ENCODE results near the gene EZH2.

EZH2 gene

DNA sequence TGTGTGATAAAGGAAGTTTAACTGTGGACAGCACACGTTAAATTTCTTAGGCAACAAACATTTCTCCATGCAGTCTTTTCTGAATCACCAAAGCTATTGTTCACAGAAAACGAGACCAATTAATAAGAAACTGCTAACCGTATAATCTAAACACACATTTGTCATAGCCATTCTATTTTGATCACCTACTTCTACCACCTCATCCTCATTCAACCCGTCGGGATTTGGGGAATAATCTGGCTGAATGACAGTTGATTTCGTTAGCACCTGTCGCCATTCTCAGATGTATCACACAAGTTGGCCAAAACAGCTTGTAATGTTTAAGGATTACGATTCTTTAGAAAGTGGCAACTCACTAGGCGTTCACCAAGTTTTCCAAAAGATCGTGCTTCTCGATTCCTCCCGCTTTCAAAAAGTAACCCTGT lies 1.2 kb downstream of the EZH2 start:
- H3K4me3 ChIP-seq (ENCODE audit: low read length in 2 of 2): peak overlapping the region; percentile 77 to 78
- no peaks in the 10 kb centered on the region for H3K36me3 ChIP-seq (ENCODE audit: control insufficient read depth in 2 of 2, insufficient read depth in 2 of 2, low read length in 2 of 2)
- H3K27ac ChIP-seq (ENCODE audit: low read depth in 2 of 2, low read length in 2 of 2): peak overlapping the region; percentile 21 to 33
- peaks cover 0 to 4% of the 10 kb centered on the region in 2 donors for H3K4me1 ChIP-seq (ENCODE audit: control insufficient read depth in 2 of 2, insufficient read depth in 2 of 2, low read length in 2 of 2)
- peak overlapping the region; percentile 61 to 79 for H3K9ac ChIP-seq (ENCODE audit: low read depth in 1 of 2, low read length in 2 of 2)
- H3K27me3 ChIP-seq (ENCODE audit: control insufficient read depth in 2 of 2, insufficient read depth in 2 of 2, low read length in 2 of 2): no peaks in the 10 kb centered on the region
- H3K9me3 ChIP-seq (ENCODE audit: control insufficient read depth in 2 of 2, low read length in 2 of 2): no peaks in the 10 kb centered on the region

DNA sequence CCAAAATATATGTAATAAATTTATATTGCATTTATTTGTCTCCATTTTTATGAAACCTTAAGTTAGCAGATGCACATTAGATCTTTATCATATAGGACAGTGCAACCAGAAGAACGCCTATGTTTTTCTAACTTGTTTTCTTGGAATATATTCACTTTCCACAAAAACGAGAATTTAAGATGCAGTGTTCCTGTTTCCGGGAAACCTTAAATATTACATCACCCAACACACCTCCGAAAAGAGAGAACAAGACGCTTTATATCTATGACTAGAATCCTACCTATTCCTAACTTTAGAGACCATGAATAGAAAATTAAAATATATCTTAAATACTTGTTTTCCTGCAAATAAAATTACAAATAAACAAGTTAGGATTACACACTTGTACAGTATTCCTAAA lies 1.9 kb downstream of the EZH2 start:
- peaks cover 0 to 4% of the 10 kb centered on the region in 2 donors for H3K4me1 ChIP-seq (ENCODE audit: control insufficient read depth in 2 of 2, insufficient read depth in 2 of 2, low read length in 2 of 2)
- peak overlapping the region in 1 of 2 donors; percentile 5 for H3K4me3 ChIP-seq (ENCODE audit: low read length in 2 of 2)
- no peak overlapping the region for H3K9ac ChIP-seq (ENCODE audit: low read depth in 1 of 2, low read length in 2 of 2)
- no peak overlapping the region for H3K27ac ChIP-seq (ENCODE audit: low read depth in 2 of 2, low read length in 2 of 2)
- H3K9me3 ChIP-seq (ENCODE audit: control insufficient read depth in 2 of 2, low read length in 2 of 2): no peaks in the 10 kb centered on the region
- no peaks in the 10 kb centered on the region for H3K27me3 ChIP-seq (ENCODE audit: control insufficient read depth in 2 of 2, insufficient read depth in 2 of 2, low read length in 2 of 2)
- no peaks in the 10 kb centered on the region for H3K36me3 ChIP-seq (ENCODE audit: control insufficient read depth in 2 of 2, insufficient read depth in 2 of 2, low read length in 2 of 2)

DNA sequence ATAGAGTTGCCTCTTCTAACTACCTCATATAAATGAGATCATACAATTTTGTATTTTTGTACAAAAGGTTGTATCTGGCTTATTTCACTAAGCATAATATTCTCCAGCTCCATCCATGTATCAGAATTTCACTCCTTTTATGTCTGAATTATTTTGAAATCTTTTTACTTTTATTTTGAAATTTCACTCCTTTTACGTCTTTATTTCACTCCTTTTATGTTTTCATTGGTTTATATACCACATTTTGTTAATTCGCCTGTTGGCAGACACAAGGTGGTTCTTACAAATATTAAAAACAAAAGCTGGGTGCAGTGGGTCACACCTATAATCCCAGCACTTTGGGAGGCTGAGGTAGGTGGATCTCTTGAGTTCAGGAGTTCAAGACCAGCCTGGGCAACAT lies 5.8 kb downstream of the EZH2 start:
- H3K27me3 ChIP-seq (ENCODE audit: control insufficient read depth in 2 of 2, insufficient read depth in 2 of 2, low read length in 2 of 2): no peaks in the 10 kb centered on the region
- H3K9me3 ChIP-seq (ENCODE audit: control insufficient read depth in 2 of 2, low read length in 2 of 2): no peaks in the 10 kb centered on the region

DNA sequence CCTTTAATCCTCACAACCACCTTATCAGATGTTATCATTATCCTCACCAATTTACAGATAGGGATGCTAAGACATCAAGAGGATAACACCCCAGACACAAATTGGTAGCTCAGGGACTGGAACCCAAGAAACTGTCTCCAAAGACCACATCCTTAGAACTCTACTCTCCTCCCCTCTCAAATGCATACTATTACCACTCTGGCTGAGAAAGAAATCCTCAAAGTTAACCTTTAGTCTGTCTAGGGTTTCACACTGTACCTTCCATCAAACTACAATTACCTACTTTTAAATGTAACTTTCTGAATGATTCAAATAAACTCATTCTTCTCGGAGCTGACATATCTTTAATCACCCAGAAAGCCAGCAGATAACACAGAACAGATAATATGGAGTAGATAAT lies 6.6 kb downstream of the EZH2 start:
- H3K4me3 ChIP-seq (ENCODE audit: low read length in 2 of 2): no peak overlapping the region
- no peaks in the 10 kb centered on the region for H3K27me3 ChIP-seq (ENCODE audit: control insufficient read depth in 2 of 2, insufficient read depth in 2 of 2, low read length in 2 of 2)
- no peaks in the 10 kb centered on the region for H3K36me3 ChIP-seq (ENCODE audit: control insufficient read depth in 2 of 2, insufficient read depth in 2 of 2, low read length in 2 of 2)
- no peaks in the 10 kb centered on the region for H3K9me3 ChIP-seq (ENCODE audit: control insufficient read depth in 2 of 2, low read length in 2 of 2)
- no peak overlapping the region for H3K27ac ChIP-seq (ENCODE audit: low read depth in 2 of 2, low read length in 2 of 2)
- H3K9ac ChIP-seq (ENCODE audit: low read depth in 1 of 2, low read length in 2 of 2): no peak overlapping the region
- H3K4me1 ChIP-seq (ENCODE audit: control insufficient read depth in 2 of 2, insufficient read depth in 2 of 2, low read length in 2 of 2): no peaks in the 10 kb centered on the region

More for the DNA sequence above, 5.8 kb downstream of the EZH2 start:
- Histone ChIP-seq H3K9ac (ENCODE audit: low read depth in 1 of 2, low read length in 2 of 2) (no peak overlapping the region), H3K27ac (ENCODE audit: low read depth in 2 of 2, low read length in 2 of 2) (no peak overlapping the region), H3K36me3 (ENCODE audit: control insufficient read depth in 2 of 2, insufficient read depth in 2 of 2, low read length in 2 of 2) (no peaks in the 10 kb centered on the region), H3K4me1 (ENCODE audit: control insufficient read depth in 2 of 2, insufficient read depth in 2 of 2, low read length in 2 of 2) (peaks cover 0 to 4% of the 10 kb centered on the region in 2 donors), H3K4me3 (ENCODE audit: low read length in 2 of 2) (no peak overlapping the region)

DNA sequence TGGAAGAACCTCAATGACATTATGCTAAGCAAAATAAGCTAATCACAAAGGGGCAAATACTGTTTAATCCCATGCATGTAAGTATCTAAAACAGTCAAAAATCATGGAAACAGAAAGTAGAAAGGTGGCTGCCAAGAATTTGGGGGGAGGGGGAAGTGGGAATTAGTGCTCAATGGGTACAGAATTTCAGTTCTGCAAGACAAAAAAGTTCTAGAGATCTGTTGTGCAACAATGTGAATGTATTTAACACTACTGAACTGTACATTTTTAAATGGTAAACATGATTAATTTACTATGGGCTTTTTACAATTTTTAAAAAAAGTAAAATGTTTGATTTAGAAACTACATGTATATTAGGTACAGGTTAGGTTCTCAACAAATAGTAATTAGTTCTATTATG lies 11.9 kb downstream of the EZH2 start:
- no peak overlapping the region for H3K9ac ChIP-seq (ENCODE audit: low read depth in 1 of 2, low read length in 2 of 2)
- no peaks in the 10 kb centered on the region for H3K9me3 ChIP-seq (ENCODE audit: control insufficient read depth in 2 of 2, low read length in 2 of 2)
- H3K27me3 ChIP-seq (ENCODE audit: control insufficient read depth in 2 of 2, insufficient read depth in 2 of 2, low read length in 2 of 2): no peaks in the 10 kb centered on the region
- no peak overlapping the region for H3K4me3 ChIP-seq (ENCODE audit: low read length in 2 of 2)
- no peaks in the 10 kb centered on the region for H3K4me1 ChIP-seq (ENCODE audit: control insufficient read depth in 2 of 2, insufficient read depth in 2 of 2, low read length in 2 of 2)
- H3K27ac ChIP-seq (ENCODE audit: low read depth in 2 of 2, low read length in 2 of 2): no peak overlapping the region
- no peaks in the 10 kb centered on the region for H3K36me3 ChIP-seq (ENCODE audit: control insufficient read depth in 2 of 2, insufficient read depth in 2 of 2, low read length in 2 of 2)

DNA sequence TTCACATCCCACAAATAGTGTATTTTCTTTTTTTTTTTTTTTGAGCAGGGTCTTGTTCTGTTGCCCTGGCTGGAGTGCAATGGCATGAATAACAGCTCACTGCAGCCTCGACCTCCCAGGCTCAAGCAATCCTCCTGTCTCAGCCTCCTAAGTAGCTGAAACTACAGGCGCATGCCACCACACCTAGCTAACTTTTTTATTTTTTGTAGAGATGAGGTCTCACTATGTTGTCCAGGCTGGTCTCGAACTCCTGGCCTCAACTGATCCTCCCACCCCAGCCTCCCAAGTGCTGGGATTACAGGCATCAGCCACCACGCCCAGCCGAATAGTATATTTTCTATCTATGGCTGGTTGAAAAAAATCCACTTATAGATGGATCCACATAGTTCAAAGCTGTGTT lies 12.5 kb downstream of the EZH2 start:
- Histone ChIP-seq H3K9me3 (ENCODE audit: control insufficient read depth in 2 of 2, low read length in 2 of 2) (no peaks in the 10 kb centered on the region), H3K4me3 (ENCODE audit: low read length in 2 of 2) (no peak overlapping the region), H3K27ac (ENCODE audit: low read depth in 2 of 2, low read length in 2 of 2) (no peak overlapping the region), H3K27me3 (ENCODE audit: control insufficient read depth in 2 of 2, insufficient read depth in 2 of 2, low read length in 2 of 2) (no peaks in the 10 kb centered on the region), H3K4me1 (ENCODE audit: control insufficient read depth in 2 of 2, insufficient read depth in 2 of 2, low read length in 2 of 2) (no peaks in the 10 kb centered on the region), H3K9ac (ENCODE audit: low read depth in 1 of 2, low read length in 2 of 2) (no peak overlapping the region), H3K36me3 (ENCODE audit: control insufficient read depth in 2 of 2, insufficient read depth in 2 of 2, low read length in 2 of 2) (no peaks in the 10 kb centered on the region)

DNA sequence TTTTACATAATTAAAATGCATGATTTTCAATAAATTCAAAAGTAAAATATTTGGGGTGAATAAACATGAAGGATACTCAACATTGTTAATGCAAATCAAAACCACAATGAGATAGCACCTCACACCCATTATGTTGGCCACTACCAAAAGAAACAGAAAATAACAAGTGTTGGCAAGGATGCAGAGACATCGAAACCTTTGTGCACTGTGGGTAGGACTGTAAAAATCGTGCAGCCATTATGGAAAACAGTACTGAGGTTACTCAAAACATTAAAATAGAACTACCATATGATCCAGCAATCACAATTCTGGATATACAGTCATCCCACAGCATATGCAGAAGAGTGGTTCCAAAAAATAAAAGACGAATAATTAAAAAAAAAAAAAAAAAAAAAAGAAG lies 13.1 kb downstream of the EZH2 start:
- Histone ChIP-seq H3K27me3 (ENCODE audit: control insufficient read depth in 2 of 2, insufficient read depth in 2 of 2, low read length in 2 of 2) (no peaks in the 10 kb centered on the region), H3K9ac (ENCODE audit: low read depth in 1 of 2, low read length in 2 of 2) (no peak overlapping the region), H3K4me1 (ENCODE audit: control insufficient read depth in 2 of 2, insufficient read depth in 2 of 2, low read length in 2 of 2) (no peaks in the 10 kb centered on the region), H3K9me3 (ENCODE audit: control insufficient read depth in 2 of 2, low read length in 2 of 2) (no peaks in the 10 kb centered on the region), H3K4me3 (ENCODE audit: low read length in 2 of 2) (no peak overlapping the region), H3K36me3 (ENCODE audit: control insufficient read depth in 2 of 2, insufficient read depth in 2 of 2, low read length in 2 of 2) (no peaks in the 10 kb centered on the region), H3K27ac (ENCODE audit: low read depth in 2 of 2, low read length in 2 of 2) (no peak overlapping the region)

DNA sequence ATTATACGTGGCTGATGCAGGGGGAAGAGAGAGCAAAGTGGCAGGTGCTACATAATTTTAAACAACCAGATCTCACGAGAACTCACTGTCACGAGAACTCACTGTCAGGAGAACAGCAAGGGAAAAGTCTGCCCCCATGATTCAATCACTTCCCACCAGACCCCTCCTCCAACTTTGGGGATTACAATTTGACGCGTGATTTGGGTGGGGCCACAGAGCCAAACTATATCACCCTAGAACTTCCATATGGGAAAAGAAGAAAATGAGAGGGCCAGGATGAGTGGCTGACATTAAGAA lies 15.8 kb downstream of the EZH2 start:
- no peaks in the 10 kb centered on the region for H3K27me3 ChIP-seq (ENCODE audit: control insufficient read depth in 2 of 2, insufficient read depth in 2 of 2, low read length in 2 of 2)

DNA sequence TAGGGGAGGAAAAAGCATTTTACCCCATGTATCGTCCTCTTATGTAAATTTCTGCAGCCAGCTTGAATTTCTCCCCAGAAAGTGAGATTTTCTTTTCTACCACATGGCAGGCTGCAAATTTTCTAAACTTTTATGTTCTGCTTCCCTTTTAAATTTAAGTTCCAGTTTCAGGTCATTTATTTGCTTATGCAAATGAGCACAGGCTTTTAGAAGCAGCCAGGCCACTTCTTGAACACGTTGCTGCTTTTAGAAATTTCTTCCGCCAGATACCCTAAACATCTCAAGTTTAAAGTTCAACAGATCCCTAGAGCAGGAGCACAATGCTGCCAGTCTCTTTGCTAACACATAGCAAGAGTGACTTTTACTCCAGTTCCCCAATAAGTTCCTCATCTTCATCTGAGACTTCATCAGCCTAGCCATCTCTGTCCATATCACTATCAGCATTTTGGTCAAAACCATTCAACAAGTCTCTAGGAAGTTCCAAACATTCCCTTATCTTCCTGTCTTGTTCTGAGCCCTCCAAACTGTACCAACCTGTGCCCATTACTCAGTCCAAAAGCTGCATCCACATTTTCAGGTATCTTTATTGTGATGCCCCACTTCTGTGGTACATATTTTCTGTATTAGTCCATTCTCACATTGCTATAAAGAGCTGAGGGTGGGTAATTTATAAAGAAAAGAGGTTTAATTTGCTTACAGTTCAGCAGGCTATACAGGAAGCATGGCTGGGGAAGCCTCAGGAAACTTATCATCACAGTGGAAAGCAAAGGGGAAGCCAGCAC lies 16.3 kb downstream of the EZH2 start:
- H3K27me3 ChIP-seq (ENCODE audit: control insufficient read depth in 2 of 2, insufficient read depth in 2 of 2, low read length in 2 of 2): no peaks in the 10 kb centered on the region
- no peak overlapping the region for H3K4me3 ChIP-seq (ENCODE audit: low read length in 2 of 2)
- H3K9ac ChIP-seq (ENCODE audit: low read depth in 1 of 2, low read length in 2 of 2): no peak overlapping the region
- H3K9me3 ChIP-seq (ENCODE audit: control insufficient read depth in 2 of 2, low read length in 2 of 2): no peaks in the 10 kb centered on the region
- no peak overlapping the region for H3K27ac ChIP-seq (ENCODE audit: low read depth in 2 of 2, low read length in 2 of 2)
- H3K36me3 ChIP-seq (ENCODE audit: control insufficient read depth in 2 of 2, insufficient read depth in 2 of 2, low read length in 2 of 2): no peaks in the 10 kb centered on the region
- H3K4me1 ChIP-seq (ENCODE audit: control insufficient read depth in 2 of 2, insufficient read depth in 2 of 2, low read length in 2 of 2): no peaks in the 10 kb centered on the region

More for the DNA sequence above, 15.8 kb downstream of the EZH2 start:
- Histone ChIP-seq H3K4me3 (ENCODE audit: low read length in 2 of 2) (no peak overlapping the region), H3K36me3 (ENCODE audit: control insufficient read depth in 2 of 2, insufficient read depth in 2 of 2, low read length in 2 of 2) (no peaks in the 10 kb centered on the region), H3K4me1 (ENCODE audit: control insufficient read depth in 2 of 2, insufficient read depth in 2 of 2, low read length in 2 of 2) (no peaks in the 10 kb centered on the region), H3K9ac (ENCODE audit: low read depth in 1 of 2, low read length in 2 of 2) (no peak overlapping the region), H3K9me3 (ENCODE audit: control insufficient read depth in 2 of 2, low read length in 2 of 2) (no peaks in the 10 kb centered on the region), H3K27ac (ENCODE audit: low read depth in 2 of 2, low read length in 2 of 2) (no peak overlapping the region)

DNA sequence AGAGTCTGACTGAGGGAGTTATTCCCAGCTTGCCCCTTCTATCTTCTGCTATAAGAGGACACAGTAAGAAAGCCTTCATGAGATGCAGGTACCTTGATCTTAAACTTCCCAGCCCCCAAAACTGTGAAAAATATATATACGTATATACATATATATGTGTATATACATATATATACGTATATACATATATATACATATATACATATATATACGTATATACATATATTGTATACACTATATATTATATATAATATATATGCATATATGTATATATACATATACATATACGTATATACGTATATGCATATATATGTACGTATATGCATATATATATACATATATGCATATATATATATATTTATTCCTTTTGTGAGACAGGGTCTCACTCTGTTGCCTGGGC lies 17.7 kb downstream of the EZH2 start:
- H3K4me1 ChIP-seq (ENCODE audit: control insufficient read depth in 2 of 2, insufficient read depth in 2 of 2, low read length in 2 of 2): no peaks in the 10 kb centered on the region

More for the DNA sequence above, 17.7 kb downstream of the EZH2 start:
- no peak overlapping the region for H3K4me3 ChIP-seq (ENCODE audit: low read length in 2 of 2)
- no peak overlapping the region for H3K9ac ChIP-seq (ENCODE audit: low read depth in 1 of 2, low read length in 2 of 2)
- no peaks in the 10 kb centered on the region for H3K27me3 ChIP-seq (ENCODE audit: control insufficient read depth in 2 of 2, insufficient read depth in 2 of 2, low read length in 2 of 2)
- no peaks in the 10 kb centered on the region for H3K36me3 ChIP-seq (ENCODE audit: control insufficient read depth in 2 of 2, insufficient read depth in 2 of 2, low read length in 2 of 2)
- no peak overlapping the region for H3K27ac ChIP-seq (ENCODE audit: low read depth in 2 of 2, low read length in 2 of 2)
- no peaks in the 10 kb centered on the region for H3K9me3 ChIP-seq (ENCODE audit: control insufficient read depth in 2 of 2, low read length in 2 of 2)

Measured in mucosa of rectum (tissue), 2 donors.